Gastrocnemius medialis (tissue), 4 donors: ENCODE results near the gene INPP5D.

Experiments
- CTCF ChIP-seq, 5 experiments: fragments of 450-650 bp in 3 of 5; fragments of 200-600 bp in 2 of 5; sonication (generic) in 2 of 5; IDR thresholded peaks in 4 of 5; conservative IDR thresholded peaks in 1 of 5; 1 replicate in 4 of 5; 2 replicates in 1 of 5; pipeline ENCODE4 v1.5.1; 2016 to 2019; ENCODE audit warnings: antibody characterized with exemption in 5 of 5, mild to moderate bottlenecking in 3 of 5, moderate library complexity in 3 of 5
- POLR2A ChIP-seq, 2 donors: fragments of 450-650 bp; IDR thresholded peaks; one replicate each; pipeline ENCODE4 v1.6.1; 2017; ENCODE audit warnings: antibody characterized with exemption in 2 of 2, mild to moderate bottlenecking in 2 of 2, moderate library complexity in 2 of 2

GRCh38 chr2:233163486-233164103 lies 103.5 kb downstream of the INPP5D start:
- no peak for TF ChIP-seq CTCF (IDR thresholded peaks at IDR 0.05 in 4 of 5, conservative IDR thresholded peaks at IDR 0.05 in 1 of 5)
- no peak for TF ChIP-seq POLR2A (IDR thresholded peaks at IDR 0.05)
